HEK293T (cell line): ENCODE results near the gene SLC41A3.

Source experiments
- ARNT ChIP-seq: fragments of 450-650 bp; IDR thresholded peaks from 2 replicates; pipeline ENCODE4 v1.6.1; 2017; ENCODE audit warnings: mild to moderate bottlenecking
- BHLHE40 ChIP-seq: fragments of 450-650 bp; IDR thresholded peaks from 2 replicates; pipeline ENCODE4 v1.6.1; 2016; ENCODE audit warnings: mild to moderate bottlenecking, moderate library complexity, borderline replicate concordance
- FOXA1 ChIP-seq: fragments of 450-650 bp; IDR thresholded peaks from 2 replicates; pipeline ENCODE4 v1.6.1; 2016; ENCODE audit warnings: mild to moderate bottlenecking
- FOXK2 ChIP-seq: fragments of 450-650 bp; IDR thresholded peaks from 2 replicates; pipeline ENCODE4 v1.6.1; 2016; ENCODE audit warnings: mild to moderate bottlenecking
- HDGF ChIP-seq: fragments of 450-650 bp; IDR thresholded peaks from 2 replicates; pipeline ENCODE4 v1.6.1; 2017; ENCODE audit warnings: antibody characterized with exemption, borderline replicate concordance
- NFRKB ChIP-seq: fragments of 450-650 bp; IDR thresholded peaks from 2 replicates; pipeline ENCODE4 v1.6.1; 2016; ENCODE audit warnings: mild to moderate bottlenecking, moderate library complexity
- SP1 ChIP-seq: fragments of 450-650 bp; IDR thresholded peaks from 2 replicates; pipeline ENCODE4 v1.6.1; 2017
- SUZ12 ChIP-seq: fragments of 450-650 bp; IDR thresholded peaks from 2 replicates; pipeline ENCODE4 v1.6.1; 2016; ENCODE audit warnings: mild to moderate bottlenecking

DNA sequence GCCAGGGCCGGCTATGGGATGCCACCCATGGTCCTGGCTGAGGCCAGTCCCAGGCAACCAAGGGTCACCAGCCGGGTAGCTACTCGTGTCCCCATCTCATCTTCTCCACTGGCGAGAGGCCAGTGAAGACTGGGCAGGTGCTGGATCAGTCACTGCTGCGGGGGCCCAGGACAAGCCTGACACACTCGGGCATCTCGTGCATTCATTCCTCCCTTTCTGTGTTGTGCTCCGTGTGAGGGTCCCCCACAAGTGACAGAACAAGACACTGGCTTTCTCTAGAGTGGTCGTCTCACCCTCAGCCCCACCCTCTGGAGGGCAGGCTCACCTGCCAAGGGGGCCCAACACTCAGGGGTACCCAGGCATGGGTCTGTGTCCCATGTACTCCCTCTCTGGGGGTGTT is 66.6 kb downstream of the SLC41A3 start:
- no peak for TF ChIP-seq HDGF
- TF ChIP-seq FOXK2: no peak
- no peak for TF ChIP-seq BHLHE40
- TF ChIP-seq NFRKB: no peak
- no peak for TF ChIP-seq SP1
- no peak for TF ChIP-seq FOXA1
- no peak for TF ChIP-seq ARNT
- no peak for TF ChIP-seq SUZ12
